ENCODE measurements around the gene PADI3.

- TF ChIP-seq POLR2AphosphoS5 (IDR thresholded peaks at IDR 0.05) (no peak), POLR2A (IDR thresholded peaks at IDR 0.05) (no peak), CTCF (IDR thresholded peaks at IDR 0.05 in 8 of 11, conservative IDR thresholded peaks at IDR 0.05 in 3 of 11) (no peak)
Measured at GRCh38 chr1:17307329-17307728, 58.4 kb downstream of the PADI3 start.

All from spleen (tissue), 7 donors.